Gastroesophageal sphincter (tissue), 4 donors: ENCODE measurements around the gene ERBB4. TPM values are rescaled to one million over a fixed set of nuclear protein-coding genes. Genes with fewer than 3 reads are reported as not detected.

Experiments used
- ATAC-seq: fragments of 150-250 bp; one replicate; pipeline ENCODE4 v1.9.1; 2016; ENCODE audit warnings: mild to moderate bottlenecking, moderate library complexity
- H3K27ac ChIP-seq, 4 donors: fragments of 200-600 bp; sonication (generic) in 3 of 4; 1 replicate in 3 of 4; 2 replicates in 1 of 4; pipeline ENCODE4 v1.5.1; 2016 to 2019
- H3K27me3 ChIP-seq: fragments of 200-600 bp; sonication (generic); one replicate; pipeline ENCODE4 v1.5.1; 2019
- H3K36me3 ChIP-seq, 2 donors: fragments of 200-600 bp; sonication (generic); one replicate each; pipeline ENCODE4 v1.5.1; 2019; ENCODE audit warnings: control low read depth in 1 of 2
- H3K4me1 ChIP-seq, 3 donors: fragments of 200-600 bp; sonication (generic); 1 replicate in 2 of 3; 2 replicates in 1 of 3; pipeline ENCODE4 v1.5.1; 2016 to 2019; ENCODE audit warnings: control low read depth in 2 of 3
- H3K4me3 ChIP-seq, 2 donors: fragments of 200-600 bp; sonication (generic); one replicate each; pipeline ENCODE4 v1.5.1; 2019; ENCODE audit warnings: mild to moderate bottlenecking in 1 of 2, moderate library complexity in 1 of 2
- H3K9me3 ChIP-seq, 3 donors: fragments of 200-600 bp; sonication (generic); one replicate each; pipeline ENCODE4 v1.5.1; 2017 to 2019; ENCODE audit warnings: control low read depth in 2 of 3
- CTCF ChIP-seq, 4 experiments: fragments of 200-600 bp in 2 of 4; fragments of 450-650 bp in 2 of 4; sonication (generic) in 1 of 4; IDR thresholded peaks; one replicate each; pipeline ENCODE4 v1.5.1; 2017 to 2019; ENCODE audit warnings: antibody characterized with exemption in 4 of 4, mild to moderate bottlenecking in 2 of 4, moderate library complexity in 2 of 4
- EP300 ChIP-seq: sonication (generic); formaldehyde crosslinking; IDR thresholded peaks from one replicate; pipeline ENCODE4 v1.6.1; 2017; ENCODE audit warnings: antibody characterized with exemption, mild to moderate bottlenecking
- POLR2A ChIP-seq, 2 donors: fragments of 450-650 bp; IDR thresholded peaks; one replicate each; pipeline ENCODE4 v1.6.1; 2017; ENCODE audit warnings: antibody characterized with exemption in 2 of 2, mild to moderate bottlenecking in 2 of 2, moderate library complexity in 1 of 2
- POLR2AphosphoS5 ChIP-seq: sonication (generic); formaldehyde crosslinking; IDR thresholded peaks from one replicate; pipeline ENCODE4 v1.6.1; 2017; ENCODE audit warnings: antibody characterized with exemption
- WGBS, 2 donors: methylation state at CpG; one replicate each; pipeline ENCODE4 v1.1.5; 2018; ENCODE audit warnings: low coverage in 1 of 2; 5-methylcytosine and 5-hydroxymethylcytosine counted together
- total RNA-seq, 4 donors: library from RNA; depleted of rRNA; stranded (reverse); fragments of >200 nt; gene quantifications; one replicate each; pipeline ENCODE4 v1.1.0, GENCODE V29; 2016

ERBB4 gene
- total RNA-seq, 4 donors from 2014 or later, result 0.16 to 0.92 (median 0.50) TPM

GRCh38 chr2:212028798-212029394, 509.7 kb downstream of the ERBB4 start:
- Histone ChIP-seq H3K4me3 (no peak overlapping the region), H3K36me3 (no peaks in the 10 kb centered on the region), H3K9me3 (no peaks in the 10 kb centered on the region), H3K27me3 (no peaks in the 10 kb centered on the region), H3K27ac (no peak overlapping the region), H3K4me1 (no peaks in the 10 kb centered on the region)
- 53 to 57% methylated on average over 5 of the region's 5 CpGs for WGBS, 2 donors
- TF ChIP-seq POLR2A (IDR thresholded peaks at IDR 0.05) (no peak), CTCF (IDR thresholded peaks at IDR 0.05) (no peak), POLR2AphosphoS5 (no peak), EP300 (no peak)
- no peak for ATAC-seq

- Histone ChIP-seq H3K27me3 (no peaks in the 10 kb centered on the region), H3K4me1 (no peaks in the 10 kb centered on the region), H3K4me3 (no peak overlapping the region), H3K27ac (no peak overlapping the region), H3K36me3 (no peaks in the 10 kb centered on the region), H3K9me3 (no peaks in the 10 kb centered on the region)
- WGBS, 2 donors, result 49 to 66% methylated on average over 7 to 9 of the region's 9 CpGs
- TF ChIP-seq EP300 (no peak), POLR2A (IDR thresholded peaks at IDR 0.05) (no peak), POLR2AphosphoS5 (no peak)
- no peak for ATAC-seq
Measured at GRCh38 chr2:212027681-212028628, 510.6 kb downstream of the ERBB4 start.

GRCh38 chr2:212024040-212024439, 514.6 kb downstream of the ERBB4 start:
- Histone ChIP-seq H3K27ac (no peak overlapping the region), H3K4me3 (no peak overlapping the region), H3K27me3 (no peaks in the 10 kb centered on the region), H3K4me1 (no peaks in the 10 kb centered on the region), H3K9me3 (no peaks in the 10 kb centered on the region), H3K36me3 (no peaks in the 10 kb centered on the region)
- WGBS, 2 donors, result 69 to 70% methylated on average over 1 of the region's 1 CpG
- ATAC-seq, result no peak
- no peak for TF ChIP-seq POLR2AphosphoS5
- no peak for TF ChIP-seq POLR2A (IDR thresholded peaks at IDR 0.05)
- TF ChIP-seq CTCF (IDR thresholded peaks at IDR 0.05), result no peak
- no peak for TF ChIP-seq EP300

- TF ChIP-seq POLR2AphosphoS5 (no peak), CTCF (IDR thresholded peaks at IDR 0.05) (no peak), EP300 (no peak), POLR2A (IDR thresholded peaks at IDR 0.05) (no peak)
- H3K4me3 ChIP-seq, result no peak overlapping the region
- no peak for ATAC-seq
- H3K27ac ChIP-seq, result no peak overlapping the region
- no peaks in the 10 kb centered on the region for H3K36me3 ChIP-seq
- no peaks in the 10 kb centered on the region for H3K4me1 ChIP-seq
- H3K9me3 ChIP-seq, result no peaks in the 10 kb centered on the region
- H3K27me3 ChIP-seq, result no peaks in the 10 kb centered on the region
- 78 to 80% methylated on average over 1 of the region's 1 CpG for WGBS, 2 donors
Measured at GRCh38 chr2:212022966-212023365, 515.6 kb downstream of the ERBB4 start.

GRCh38 chr2:212021947-212022346, 516.7 kb downstream of the ERBB4 start:
- no peak overlapping the region for H3K27ac ChIP-seq
- TF ChIP-seq POLR2A (IDR thresholded peaks at IDR 0.05), result no peak
- no peak for TF ChIP-seq POLR2AphosphoS5
- TF ChIP-seq CTCF (IDR thresholded peaks at IDR 0.05), result no peak
- no peak for TF ChIP-seq EP300
- no peak overlapping the region for H3K4me3 ChIP-seq
- 73 to 85% methylated on average over 2 of the region's 2 CpGs for WGBS, 2 donors
- no peaks in the 10 kb centered on the region for H3K9me3 ChIP-seq
- H3K4me1 ChIP-seq, result no peaks in the 10 kb centered on the region
- no peaks in the 10 kb centered on the region for H3K36me3 ChIP-seq
- ATAC-seq, result no peak
- no peaks in the 10 kb centered on the region for H3K27me3 ChIP-seq
